Measurements from ENCODE around the gene STARD3. TPM values are rescaled to one million over a fixed set of nuclear protein-coding genes. Genes with fewer than 3 reads are reported as not detected.

Gene STARD3
- total and polyA plus RNA-seq, 2 of the 13 experiments (the other 11 are each of a cell fraction or from before 2014, with no cell fraction given), result 34.6 to 100 TPM

DNA sequence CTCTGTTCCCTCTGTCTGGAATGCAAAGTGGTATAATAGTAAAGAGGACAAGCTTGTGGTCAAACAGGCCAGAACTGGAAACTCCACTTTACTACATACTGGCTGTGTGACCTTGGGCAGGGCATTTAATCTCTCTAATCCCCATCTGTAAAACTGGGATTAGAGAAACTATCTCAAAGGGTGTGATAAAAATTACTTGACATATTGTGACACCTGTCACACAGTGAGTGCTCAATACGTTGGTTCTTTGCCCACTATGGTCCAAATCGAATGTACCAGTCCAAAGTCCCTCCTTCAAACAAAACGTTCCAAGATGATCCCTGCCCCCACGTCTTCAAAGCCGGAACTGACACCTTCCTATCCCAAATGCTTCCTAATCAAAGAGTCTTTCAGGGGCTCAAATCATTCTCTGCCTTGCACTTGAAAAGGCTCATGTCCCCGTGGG lies 50.2 kb downstream of the STARD3 start (continued):
- TF ChIP-seq ELF4 (CRISPR knock-in tag; IDR thresholded peaks at IDR 0.05; ENCODE audit: borderline replicate concordance) (no peak), ZNF766 (CRISPR knock-in tag; IDR thresholded peaks at IDR 0.05; ENCODE audit: borderline replicate concordance) (no peak), HNRNPL (IDR thresholded peaks at IDR 0.05; ENCODE audit: low read depth, low read length) (no peak), CREM (IDR thresholded peaks at IDR 0.05) (peak; percentile 62; the same call in 1 of the 2 replicates), CREM (CRISPR knock-in tag; IDR thresholded peaks at IDR 0.05) (no peak), ZFP62 (CRISPR knock-in tag; IDR thresholded peaks at IDR 0.05) (no peak), NFE2L1 (CRISPR knock-in tag; IDR thresholded peaks at IDR 0.05; ENCODE audit: borderline replicate concordance) (no peak), NFYB (CRISPR knock-in tag; IDR thresholded peaks at IDR 0.05) (no peak), ATF7 (IDR thresholded peaks at IDR 0.05) (no peak), ATF7 (CRISPR knock-in tag; IDR thresholded peaks at IDR 0.05) (no peak; the same call in 1 of the 2 replicates), ZNF10 (CRISPR knock-in tag; IDR thresholded peaks at IDR 0.05; ENCODE audit: borderline replicate concordance, low read depth) (no peak), ZNF441 (CRISPR knock-in tag; IDR thresholded peaks at IDR 0.05; ENCODE audit: borderline replicate concordance) (no peak; the same call in 1 of the 2 replicates), YEATS2 (CRISPR knock-in tag; IDR thresholded peaks at IDR 0.05; ENCODE audit: borderline replicate concordance) (0 out of 2 replicates have a peak, but pooled peaks have one; percentile 6), ESRRA (CRISPR knock-in tag; IDR thresholded peaks at IDR 0.05; ENCODE audit: low read depth) (peak; percentile 15; the same call in 1 of the 2 replicates), ZNF256 (CRISPR knock-in tag; conservative IDR thresholded peaks at IDR 0.05) (0 out of 2 replicates have a peak, but pooled peaks have one; percentile 30)
- TF ChIP-seq, protein P1, sequence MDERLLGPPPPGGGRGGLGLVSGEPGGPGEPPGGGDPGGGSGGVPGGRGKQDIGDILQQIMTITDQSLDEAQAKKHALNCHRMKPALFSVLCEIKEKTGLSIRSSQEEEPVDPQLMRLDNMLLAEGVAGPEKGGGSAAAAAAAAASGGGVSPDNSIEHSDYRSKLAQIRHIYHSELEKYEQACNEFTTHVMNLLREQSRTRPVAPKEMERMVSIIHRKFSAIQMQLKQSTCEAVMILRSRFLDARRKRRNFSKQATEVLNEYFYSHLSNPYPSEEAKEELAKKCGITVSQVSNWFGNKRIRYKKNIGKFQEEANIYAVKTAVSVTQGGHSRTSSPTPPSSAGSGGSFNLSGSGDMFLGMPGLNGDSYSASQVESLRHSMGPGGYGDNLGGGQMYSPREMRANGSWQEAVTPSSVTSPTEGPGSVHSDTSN (CRISPR knock-in tag; IDR thresholded peaks at IDR 0.05), result peak; percentile 51; the same call in 1 of the 2 replicates
- TF ChIP-seq, protein P2, sequence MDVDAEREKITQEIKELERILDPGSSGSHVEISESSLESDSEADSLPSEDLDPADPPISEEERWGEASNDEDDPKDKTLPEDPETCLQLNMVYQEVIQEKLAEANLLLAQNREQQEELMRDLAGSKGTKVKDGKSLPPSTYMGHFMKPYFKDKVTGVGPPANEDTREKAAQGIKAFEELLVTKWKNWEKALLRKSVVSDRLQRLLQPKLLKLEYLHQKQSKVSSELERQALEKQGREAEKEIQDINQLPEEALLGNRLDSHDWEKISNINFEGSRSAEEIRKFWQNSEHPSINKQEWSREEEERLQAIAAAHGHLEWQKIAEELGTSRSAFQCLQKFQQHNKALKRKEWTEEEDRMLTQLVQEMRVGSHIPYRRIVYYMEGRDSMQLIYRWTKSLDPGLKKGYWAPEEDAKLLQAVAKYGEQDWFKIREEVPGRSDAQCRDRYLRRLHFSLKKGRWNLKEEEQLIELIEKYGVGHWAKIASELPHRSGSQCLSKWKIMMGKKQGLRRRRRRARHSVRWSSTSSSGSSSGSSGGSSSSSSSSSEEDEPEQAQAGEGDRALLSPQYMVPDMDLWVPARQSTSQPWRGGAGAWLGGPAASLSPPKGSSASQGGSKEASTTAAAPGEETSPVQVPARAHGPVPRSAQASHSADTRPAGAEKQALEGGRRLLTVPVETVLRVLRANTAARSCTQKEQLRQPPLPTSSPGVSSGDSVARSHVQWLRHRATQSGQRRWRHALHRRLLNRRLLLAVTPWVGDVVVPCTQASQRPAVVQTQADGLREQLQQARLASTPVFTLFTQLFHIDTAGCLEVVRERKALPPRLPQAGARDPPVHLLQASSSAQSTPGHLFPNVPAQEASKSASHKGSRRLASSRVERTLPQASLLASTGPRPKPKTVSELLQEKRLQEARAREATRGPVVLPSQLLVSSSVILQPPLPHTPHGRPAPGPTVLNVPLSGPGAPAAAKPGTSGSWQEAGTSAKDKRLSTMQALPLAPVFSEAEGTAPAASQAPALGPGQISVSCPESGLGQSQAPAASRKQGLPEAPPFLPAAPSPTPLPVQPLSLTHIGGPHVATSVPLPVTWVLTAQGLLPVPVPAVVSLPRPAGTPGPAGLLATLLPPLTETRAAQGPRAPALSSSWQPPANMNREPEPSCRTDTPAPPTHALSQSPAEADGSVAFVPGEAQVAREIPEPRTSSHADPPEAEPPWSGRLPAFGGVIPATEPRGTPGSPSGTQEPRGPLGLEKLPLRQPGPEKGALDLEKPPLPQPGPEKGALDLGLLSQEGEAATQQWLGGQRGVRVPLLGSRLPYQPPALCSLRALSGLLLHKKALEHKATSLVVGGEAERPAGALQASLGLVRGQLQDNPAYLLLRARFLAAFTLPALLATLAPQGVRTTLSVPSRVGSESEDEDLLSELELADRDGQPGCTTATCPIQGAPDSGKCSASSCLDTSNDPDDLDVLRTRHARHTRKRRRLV (CRISPR knock-in tag; IDR thresholded peaks at IDR 0.05), result peak; percentile 46; the same call in 1 of the 2 replicates
- TF ChIP-seq, protein P3, sequence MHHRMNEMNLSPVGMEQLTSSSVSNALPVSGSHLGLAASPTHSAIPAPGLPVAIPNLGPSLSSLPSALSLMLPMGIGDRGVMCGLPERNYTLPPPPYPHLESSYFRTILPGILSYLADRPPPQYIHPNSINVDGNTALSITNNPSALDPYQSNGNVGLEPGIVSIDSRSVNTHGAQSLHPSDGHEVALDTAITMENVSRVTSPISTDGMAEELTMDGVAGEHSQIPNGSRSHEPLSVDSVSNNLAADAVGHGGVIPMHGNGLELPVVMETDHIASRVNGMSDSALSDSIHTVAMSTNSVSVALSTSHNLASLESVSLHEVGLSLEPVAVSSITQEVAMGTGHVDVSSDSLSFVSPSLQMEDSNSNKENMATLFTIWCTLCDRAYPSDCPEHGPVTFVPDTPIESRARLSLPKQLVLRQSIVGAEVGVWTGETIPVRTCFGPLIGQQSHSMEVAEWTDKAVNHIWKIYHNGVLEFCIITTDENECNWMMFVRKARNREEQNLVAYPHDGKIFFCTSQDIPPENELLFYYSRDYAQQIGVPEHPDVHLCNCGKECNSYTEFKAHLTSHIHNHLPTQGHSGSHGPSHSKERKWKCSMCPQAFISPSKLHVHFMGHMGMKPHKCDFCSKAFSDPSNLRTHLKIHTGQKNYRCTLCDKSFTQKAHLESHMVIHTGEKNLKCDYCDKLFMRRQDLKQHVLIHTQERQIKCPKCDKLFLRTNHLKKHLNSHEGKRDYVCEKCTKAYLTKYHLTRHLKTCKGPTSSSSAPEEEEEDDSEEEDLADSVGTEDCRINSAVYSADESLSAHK (CRISPR knock-in tag; IDR thresholded peaks at IDR 0.05; ENCODE audit: borderline replicate concordance), result no peak
- TF ChIP-seq, protein P4, sequence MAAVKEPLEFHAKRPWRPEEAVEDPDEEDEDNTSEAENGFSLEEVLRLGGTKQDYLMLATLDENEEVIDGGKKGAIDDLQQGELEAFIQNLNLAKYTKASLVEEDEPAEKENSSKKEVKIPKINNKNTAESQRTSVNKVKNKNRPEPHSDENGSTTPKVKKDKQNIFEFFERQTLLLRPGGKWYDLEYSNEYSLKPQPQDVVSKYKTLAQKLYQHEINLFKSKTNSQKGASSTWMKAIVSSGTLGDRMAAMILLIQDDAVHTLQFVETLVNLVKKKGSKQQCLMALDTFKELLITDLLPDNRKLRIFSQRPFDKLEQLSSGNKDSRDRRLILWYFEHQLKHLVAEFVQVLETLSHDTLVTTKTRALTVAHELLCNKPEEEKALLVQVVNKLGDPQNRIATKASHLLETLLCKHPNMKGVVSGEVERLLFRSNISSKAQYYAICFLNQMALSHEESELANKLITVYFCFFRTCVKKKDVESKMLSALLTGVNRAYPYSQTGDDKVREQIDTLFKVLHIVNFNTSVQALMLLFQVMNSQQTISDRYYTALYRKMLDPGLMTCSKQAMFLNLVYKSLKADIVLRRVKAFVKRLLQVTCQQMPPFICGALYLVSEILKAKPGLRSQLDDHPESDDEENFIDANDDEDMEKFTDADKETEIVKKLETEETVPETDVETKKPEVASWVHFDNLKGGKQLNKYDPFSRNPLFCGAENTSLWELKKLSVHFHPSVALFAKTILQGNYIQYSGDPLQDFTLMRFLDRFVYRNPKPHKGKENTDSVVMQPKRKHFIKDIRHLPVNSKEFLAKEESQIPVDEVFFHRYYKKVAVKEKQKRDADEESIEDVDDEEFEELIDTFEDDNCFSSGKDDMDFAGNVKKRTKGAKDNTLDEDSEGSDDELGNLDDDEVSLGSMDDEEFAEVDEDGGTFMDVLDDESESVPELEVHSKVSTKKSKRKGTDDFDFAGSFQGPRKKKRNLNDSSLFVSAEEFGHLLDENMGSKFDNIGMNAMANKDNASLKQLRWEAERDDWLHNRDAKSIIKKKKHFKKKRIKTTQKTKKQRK (IDR thresholded peaks at IDR 0.05; ENCODE audit: low read length), result no peak

Data from HepG2 (cell line).